Measurements from ENCODE around the gene VEPH1.
A peak's percentile ranks its signal among the peaks of the same experiment; 100 is the strongest.
"Not testable (repeated sequence)": the region's sequence is repeated elsewhere in the genome, so short reads cannot be mapped to it uniquely, and the experiment has no call there.

VEPH1 gene

GRCh38 chr3:157351981-157352380 lies 151.2 kb downstream of the VEPH1 start:
- no peaks in the 10 kb centered on the region for H3K27me3 ChIP-seq (ENCODE audit: insufficient read depth, low read depth, severe bottlenecking)
- H3K4me3 ChIP-seq (ENCODE audit: low read depth, low read length): no peak overlapping the region
- H3K9me3 ChIP-seq (ENCODE audit: severe bottlenecking): peaks cover 2% of the 10 kb centered on the region
- DNase-seq: no peak
- TF ChIP-seq, protein P1, sequence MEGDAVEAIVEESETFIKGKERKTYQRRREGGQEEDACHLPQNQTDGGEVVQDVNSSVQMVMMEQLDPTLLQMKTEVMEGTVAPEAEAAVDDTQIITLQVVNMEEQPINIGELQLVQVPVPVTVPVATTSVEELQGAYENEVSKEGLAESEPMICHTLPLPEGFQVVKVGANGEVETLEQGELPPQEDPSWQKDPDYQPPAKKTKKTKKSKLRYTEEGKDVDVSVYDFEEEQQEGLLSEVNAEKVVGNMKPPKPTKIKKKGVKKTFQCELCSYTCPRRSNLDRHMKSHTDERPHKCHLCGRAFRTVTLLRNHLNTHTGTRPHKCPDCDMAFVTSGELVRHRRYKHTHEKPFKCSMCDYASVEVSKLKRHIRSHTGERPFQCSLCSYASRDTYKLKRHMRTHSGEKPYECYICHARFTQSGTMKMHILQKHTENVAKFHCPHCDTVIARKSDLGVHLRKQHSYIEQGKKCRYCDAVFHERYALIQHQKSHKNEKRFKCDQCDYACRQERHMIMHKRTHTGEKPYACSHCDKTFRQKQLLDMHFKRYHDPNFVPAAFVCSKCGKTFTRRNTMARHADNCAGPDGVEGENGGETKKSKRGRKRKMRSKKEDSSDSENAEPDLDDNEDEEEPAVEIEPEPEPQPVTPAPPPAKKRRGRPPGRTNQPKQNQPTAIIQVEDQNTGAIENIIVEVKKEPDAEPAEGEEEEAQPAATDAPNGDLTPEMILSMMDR (IDR thresholded peaks at IDR 0.05; ENCODE audit: low read depth, low read length): no peak
- H3K36me3 ChIP-seq: no peaks in the 10 kb centered on the region
- no peak overlapping the region for H3K27ac ChIP-seq

GRCh38 chr3:157350651-157351050 lies 152.6 kb downstream of the VEPH1 start:
- H3K4me3 ChIP-seq (ENCODE audit: low read depth, low read length); H3K27me3 ChIP-seq (ENCODE audit: insufficient read depth, low read depth, severe bottlenecking); H3K9me3 ChIP-seq (ENCODE audit: severe bottlenecking); DNase-seq; H3K27ac ChIP-seq; H3K36me3 ChIP-seq: not testable (repeated sequence)

- not testable (repeated sequence) for DNase-seq; H3K36me3 ChIP-seq; H3K4me3 ChIP-seq (ENCODE audit: low read depth, low read length); H3K27me3 ChIP-seq (ENCODE audit: insufficient read depth, low read depth, severe bottlenecking); H3K9me3 ChIP-seq (ENCODE audit: severe bottlenecking); H3K27ac ChIP-seq
Measured at GRCh38 chr3:157348304-157349075, 154.7 kb downstream of the VEPH1 start.

DNA sequence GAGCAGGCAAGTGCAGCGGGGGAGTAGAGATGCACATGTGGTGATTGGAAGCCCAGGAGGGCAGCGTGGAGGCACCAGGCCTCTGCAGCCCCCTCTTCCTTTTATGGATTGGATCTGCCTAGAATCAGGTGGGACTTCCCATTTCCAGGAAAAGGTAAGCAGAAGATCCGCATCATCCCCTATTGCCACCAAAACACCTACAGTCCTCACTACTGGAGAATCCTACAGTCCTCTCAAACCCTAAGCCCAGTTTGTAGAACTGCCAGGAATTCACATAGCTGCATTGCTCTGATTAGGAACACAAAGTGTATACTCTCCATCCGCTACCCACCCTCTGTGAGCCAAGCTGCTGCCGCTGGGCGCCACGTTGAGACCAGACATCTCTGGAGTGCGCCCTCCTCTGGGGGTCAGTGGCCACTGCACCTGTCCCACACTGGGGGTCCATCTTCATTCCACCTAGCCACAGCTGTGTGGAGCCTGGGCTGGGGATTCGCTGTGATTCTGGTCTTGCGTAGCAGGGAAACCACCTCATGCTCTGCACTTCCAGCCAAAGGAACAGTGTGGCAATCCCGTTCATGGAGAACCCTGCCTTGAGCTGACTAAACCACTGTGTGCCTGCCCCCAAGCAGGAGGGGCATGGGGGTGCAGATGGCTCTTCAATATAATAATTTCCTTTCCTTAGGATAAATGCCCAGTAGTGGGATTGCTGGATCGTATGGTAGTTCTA lies 155.5 kb downstream of the VEPH1 start:
- peak; percentile 10 for DNase-seq
- Histone ChIP-seq H3K27ac (no peak overlapping the region), H3K9me3 (ENCODE audit: severe bottlenecking) (peaks cover 2% of the 10 kb centered on the region), H3K4me3 (ENCODE audit: low read depth, low read length) (no peak overlapping the region), H3K36me3 (no peaks in the 10 kb centered on the region), H3K27me3 (ENCODE audit: insufficient read depth, low read depth, severe bottlenecking) (no peaks in the 10 kb centered on the region)
- TF ChIP-seq, protein P1 (IDR thresholded peaks at IDR 0.05; ENCODE audit: low read depth, low read length): peak; percentile 56

DNA sequence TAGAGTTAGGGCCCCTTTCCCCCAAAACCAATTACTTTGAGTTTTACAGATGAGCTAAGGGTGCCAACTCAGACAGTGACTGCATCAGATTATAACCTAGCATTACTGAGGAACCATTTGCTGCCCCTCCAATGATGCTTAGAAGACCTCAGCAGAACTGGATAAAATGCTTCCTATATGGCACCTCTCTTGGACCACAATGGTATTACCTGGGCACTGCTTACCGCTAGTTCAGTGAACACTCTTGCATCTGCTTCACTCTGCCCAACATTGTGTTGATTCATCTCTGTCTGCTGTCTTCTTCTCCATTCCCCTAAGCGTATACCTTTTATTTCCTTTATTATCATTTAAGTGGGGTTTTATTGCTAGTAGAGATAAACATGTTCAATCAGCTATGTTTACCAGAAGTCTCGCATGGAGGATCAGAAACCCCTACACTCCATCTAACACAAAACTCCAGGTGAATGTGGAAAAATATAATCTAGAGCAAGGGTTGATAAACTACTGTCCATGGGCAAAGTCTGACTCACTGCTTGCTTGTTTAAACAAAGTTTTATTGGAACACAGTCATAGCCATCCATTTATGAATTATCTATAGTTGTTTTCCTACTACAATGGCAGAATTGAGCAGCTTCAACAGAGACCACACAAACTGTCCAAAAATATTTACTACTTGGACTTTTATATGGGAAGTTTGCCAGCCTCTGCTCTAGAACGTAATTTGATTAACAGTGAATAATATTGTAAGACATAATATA lies 166.8 kb downstream of the VEPH1 start:
- no peak for DNase-seq
- Histone ChIP-seq H3K4me3 (ENCODE audit: low read depth, low read length) (no peak overlapping the region), H3K36me3 (no peaks in the 10 kb centered on the region), H3K27me3 (ENCODE audit: insufficient read depth, low read depth, severe bottlenecking) (peaks cover 4% of the 10 kb centered on the region), H3K27ac (no peak overlapping the region), H3K9me3 (ENCODE audit: severe bottlenecking) (no peaks in the 10 kb centered on the region)
- TF ChIP-seq, protein P1 (IDR thresholded peaks at IDR 0.05; ENCODE audit: low read depth, low read length): no peak

DNA sequence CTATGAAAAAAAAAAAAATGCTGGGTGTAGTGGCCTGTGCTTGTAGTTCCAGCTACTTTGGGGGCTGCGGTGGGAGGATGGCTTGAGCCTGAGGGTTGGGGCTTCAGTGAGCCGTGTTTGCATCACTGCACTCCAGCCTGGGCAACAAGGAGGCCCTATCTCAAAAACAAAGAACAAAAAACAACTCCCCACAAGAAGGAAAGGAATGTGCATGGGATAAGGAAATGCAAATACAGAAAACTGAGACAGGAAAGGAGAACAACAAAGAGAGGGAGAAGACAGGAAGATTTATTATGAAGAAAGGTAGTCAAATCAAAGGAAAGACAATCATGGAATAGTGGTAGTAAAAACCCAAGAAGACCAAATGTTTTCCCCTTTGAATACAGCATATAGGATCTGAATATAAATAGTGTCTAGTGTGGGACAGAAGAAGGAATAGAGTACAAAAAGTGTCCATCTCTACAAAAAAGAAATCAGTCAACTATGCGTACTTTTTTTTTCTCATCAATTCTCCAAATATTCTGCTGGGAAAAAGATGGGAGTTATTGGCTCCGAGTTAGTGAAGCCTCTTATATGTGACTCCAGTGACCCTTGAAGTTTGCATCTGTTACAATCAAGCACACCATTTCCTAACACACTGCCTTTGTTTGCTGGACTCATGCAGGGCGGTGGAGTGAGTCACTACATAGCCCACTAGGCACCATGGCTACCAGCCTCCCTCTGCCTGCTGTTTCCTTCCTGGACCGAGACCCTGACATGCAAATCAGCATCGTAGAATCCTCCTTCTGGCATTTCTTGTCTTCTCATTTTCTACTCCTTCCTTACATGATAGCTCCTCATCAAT lies 167.8 kb downstream of the VEPH1 start:
- Histone ChIP-seq H3K27me3 (ENCODE audit: insufficient read depth, low read depth, severe bottlenecking) (peaks cover 4% of the 10 kb centered on the region), H3K4me3 (ENCODE audit: low read depth, low read length) (no peak overlapping the region), H3K9me3 (ENCODE audit: severe bottlenecking) (no peaks in the 10 kb centered on the region), H3K36me3 (no peaks in the 10 kb centered on the region), H3K27ac (no peak overlapping the region)
- no peak for DNase-seq
- TF ChIP-seq, protein P1 (IDR thresholded peaks at IDR 0.05; ENCODE audit: low read depth, low read length): no peak
